KMS-11 (cell line): Measurements from ENCODE around the gene IGSF10.
"Not testable (repeated sequence)": the region's sequence is repeated elsewhere in the genome, so short reads cannot be mapped to it uniquely, and the experiment has no call there.

Experiments
- H2AFZ ChIP-seq: fragments of 200-600 bp; sonication (generic); 2 replicates; pipeline ENCODE4 v1.6.1; 2016; ENCODE audit warnings: antibody characterized with exemption, mixed run types, low read depth
- H3K27ac ChIP-seq: fragments of 200-600 bp; sonication (generic); 2 replicates; pipeline ENCODE4 v1.6.1; 2016; ENCODE audit warnings: mild to moderate bottlenecking, mixed run types
- H3K27me3 ChIP-seq: fragments of 200-600 bp; sonication (generic); 2 replicates; pipeline ENCODE4 v1.6.1; 2017; ENCODE audit warnings: mild to moderate bottlenecking, low read depth, mixed run types, moderate library complexity; ENCODE audit not compliant: insufficient read depth
- H3K36me3 ChIP-seq: fragments of 200-600 bp; sonication (generic); 2 replicates; pipeline ENCODE4 v1.6.1; 2017; ENCODE audit warnings: mild to moderate bottlenecking, mixed run types; ENCODE audit not compliant: insufficient read depth
- H3K4me1 ChIP-seq: fragments of 200-600 bp; sonication (generic); 2 replicates; pipeline ENCODE4 v1.6.1; 2016; ENCODE audit warnings: mild to moderate bottlenecking, low read depth, mixed run types; ENCODE audit not compliant: poor library complexity, severe bottlenecking
- H3K4me2 ChIP-seq: fragments of 200-600 bp; sonication (generic); 2 replicates; pipeline ENCODE4 v1.7.0; 2016; ENCODE audit warnings: mild to moderate bottlenecking, mixed run types
- H3K4me3 ChIP-seq: fragments of 200-600 bp; sonication (generic); IDR thresholded peaks from 2 replicates; pipeline ENCODE4 v1.6.1; 2017; ENCODE audit warnings: low read depth, low read length, mixed read lengths; ENCODE audit not compliant: insufficient read depth
- H3K79me2 ChIP-seq: fragments of 200-600 bp; sonication (generic); 2 replicates; pipeline ENCODE4 v1.6.1; 2016; ENCODE audit warnings: low read depth, mixed run types; ENCODE audit not compliant: insufficient read depth
- H3K9ac ChIP-seq: fragments of 200-600 bp; sonication (generic); 2 replicates; pipeline ENCODE4 v1.6.1; 2016; ENCODE audit warnings: mild to moderate bottlenecking, mixed run types
- H4K20me1 ChIP-seq: fragments of 200-600 bp; sonication (generic); 2 replicates; pipeline ENCODE4 v1.6.1; 2016; ENCODE audit warnings: mild to moderate bottlenecking, mixed run types; ENCODE audit not compliant: insufficient read depth
- TF ChIP-seq, protein P1 (sequence below): fragments of 200-600 bp; sonication (generic); conservative IDR thresholded peaks from 2 replicates; pipeline ENCODE4 v1.6.1; 2017; ENCODE audit warnings: low read depth, mild to moderate bottlenecking, antibody characterized with exemption, low read length, moderate library complexity, mixed read lengths

IGSF10 gene, protein sequence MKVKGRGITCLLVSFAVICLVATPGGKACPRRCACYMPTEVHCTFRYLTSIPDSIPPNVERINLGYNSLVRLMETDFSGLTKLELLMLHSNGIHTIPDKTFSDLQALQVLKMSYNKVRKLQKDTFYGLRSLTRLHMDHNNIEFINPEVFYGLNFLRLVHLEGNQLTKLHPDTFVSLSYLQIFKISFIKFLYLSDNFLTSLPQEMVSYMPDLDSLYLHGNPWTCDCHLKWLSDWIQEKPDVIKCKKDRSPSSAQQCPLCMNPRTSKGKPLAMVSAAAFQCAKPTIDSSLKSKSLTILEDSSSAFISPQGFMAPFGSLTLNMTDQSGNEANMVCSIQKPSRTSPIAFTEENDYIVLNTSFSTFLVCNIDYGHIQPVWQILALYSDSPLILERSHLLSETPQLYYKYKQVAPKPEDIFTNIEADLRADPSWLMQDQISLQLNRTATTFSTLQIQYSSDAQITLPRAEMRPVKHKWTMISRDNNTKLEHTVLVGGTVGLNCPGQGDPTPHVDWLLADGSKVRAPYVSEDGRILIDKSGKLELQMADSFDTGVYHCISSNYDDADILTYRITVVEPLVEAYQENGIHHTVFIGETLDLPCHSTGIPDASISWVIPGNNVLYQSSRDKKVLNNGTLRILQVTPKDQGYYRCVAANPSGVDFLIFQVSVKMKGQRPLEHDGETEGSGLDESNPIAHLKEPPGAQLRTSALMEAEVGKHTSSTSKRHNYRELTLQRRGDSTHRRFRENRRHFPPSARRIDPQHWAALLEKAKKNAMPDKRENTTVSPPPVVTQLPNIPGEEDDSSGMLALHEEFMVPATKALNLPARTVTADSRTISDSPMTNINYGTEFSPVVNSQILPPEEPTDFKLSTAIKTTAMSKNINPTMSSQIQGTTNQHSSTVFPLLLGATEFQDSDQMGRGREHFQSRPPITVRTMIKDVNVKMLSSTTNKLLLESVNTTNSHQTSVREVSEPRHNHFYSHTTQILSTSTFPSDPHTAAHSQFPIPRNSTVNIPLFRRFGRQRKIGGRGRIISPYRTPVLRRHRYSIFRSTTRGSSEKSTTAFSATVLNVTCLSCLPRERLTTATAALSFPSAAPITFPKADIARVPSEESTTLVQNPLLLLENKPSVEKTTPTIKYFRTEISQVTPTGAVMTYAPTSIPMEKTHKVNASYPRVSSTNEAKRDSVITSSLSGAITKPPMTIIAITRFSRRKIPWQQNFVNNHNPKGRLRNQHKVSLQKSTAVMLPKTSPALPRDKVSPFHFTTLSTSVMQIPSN (N-terminal part only)

DNA sequence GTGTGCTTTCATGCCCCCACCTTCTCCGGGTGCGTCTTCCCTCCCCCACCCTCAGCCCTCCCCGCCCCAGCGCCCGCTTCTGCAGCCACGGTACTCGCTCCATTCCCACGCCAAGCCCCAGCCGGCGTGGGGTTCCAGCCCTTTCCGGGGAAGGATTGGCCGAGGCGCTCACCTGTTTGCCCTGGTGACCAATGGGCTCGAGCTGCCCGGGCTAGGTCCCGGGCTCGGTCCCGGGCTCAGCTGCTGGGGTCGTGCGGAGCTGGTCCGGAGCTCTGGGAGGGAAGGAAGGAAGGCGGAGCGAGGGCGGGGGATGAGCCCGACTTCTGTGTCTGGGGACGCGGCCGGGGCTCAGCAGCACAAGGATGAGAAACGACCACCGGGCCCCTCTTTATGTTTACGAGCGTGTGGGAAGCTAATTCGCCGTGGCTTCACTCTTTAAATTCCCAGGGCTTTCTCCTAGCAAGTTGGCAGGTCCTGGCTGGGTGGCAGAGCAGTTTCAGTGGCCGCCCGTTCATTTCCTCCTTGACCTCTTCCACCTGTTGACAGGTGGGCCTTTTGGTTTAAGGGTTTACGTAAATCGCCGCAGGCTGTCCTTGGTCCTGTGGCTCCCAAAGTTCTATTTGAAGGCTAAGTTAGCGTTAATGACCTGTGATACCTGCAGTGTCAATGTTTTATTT, at the start of gene IGSF10:
Gene IGSF10, minus strand, starts transcription at position 288 of the 677 bp plus-strand sequence. CDS start 2,352 bp downstream, outside the sequence.
- Histone ChIP-seq H3K4me1 (no peaks in the 10 kb centered on the region), H2AFZ (no peak within 1 kb of the TSS), H3K4me3 (no peak within 1 kb of the TSS), H3K27ac (no peak within 1 kb of the TSS), H3K36me3 (no peaks in the 10 kb centered on the region), H3K4me2 (no peak within 1 kb of the TSS), H3K27me3 (no peaks in the 10 kb centered on the region), H3K9ac (no peak within 1 kb of the TSS), H3K79me2 (no peaks in the 10 kb centered on the region), H4K20me1 (no peaks in the 10 kb centered on the region)
- TF ChIP-seq, protein P1, sequence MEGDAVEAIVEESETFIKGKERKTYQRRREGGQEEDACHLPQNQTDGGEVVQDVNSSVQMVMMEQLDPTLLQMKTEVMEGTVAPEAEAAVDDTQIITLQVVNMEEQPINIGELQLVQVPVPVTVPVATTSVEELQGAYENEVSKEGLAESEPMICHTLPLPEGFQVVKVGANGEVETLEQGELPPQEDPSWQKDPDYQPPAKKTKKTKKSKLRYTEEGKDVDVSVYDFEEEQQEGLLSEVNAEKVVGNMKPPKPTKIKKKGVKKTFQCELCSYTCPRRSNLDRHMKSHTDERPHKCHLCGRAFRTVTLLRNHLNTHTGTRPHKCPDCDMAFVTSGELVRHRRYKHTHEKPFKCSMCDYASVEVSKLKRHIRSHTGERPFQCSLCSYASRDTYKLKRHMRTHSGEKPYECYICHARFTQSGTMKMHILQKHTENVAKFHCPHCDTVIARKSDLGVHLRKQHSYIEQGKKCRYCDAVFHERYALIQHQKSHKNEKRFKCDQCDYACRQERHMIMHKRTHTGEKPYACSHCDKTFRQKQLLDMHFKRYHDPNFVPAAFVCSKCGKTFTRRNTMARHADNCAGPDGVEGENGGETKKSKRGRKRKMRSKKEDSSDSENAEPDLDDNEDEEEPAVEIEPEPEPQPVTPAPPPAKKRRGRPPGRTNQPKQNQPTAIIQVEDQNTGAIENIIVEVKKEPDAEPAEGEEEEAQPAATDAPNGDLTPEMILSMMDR = no peak

DNA sequence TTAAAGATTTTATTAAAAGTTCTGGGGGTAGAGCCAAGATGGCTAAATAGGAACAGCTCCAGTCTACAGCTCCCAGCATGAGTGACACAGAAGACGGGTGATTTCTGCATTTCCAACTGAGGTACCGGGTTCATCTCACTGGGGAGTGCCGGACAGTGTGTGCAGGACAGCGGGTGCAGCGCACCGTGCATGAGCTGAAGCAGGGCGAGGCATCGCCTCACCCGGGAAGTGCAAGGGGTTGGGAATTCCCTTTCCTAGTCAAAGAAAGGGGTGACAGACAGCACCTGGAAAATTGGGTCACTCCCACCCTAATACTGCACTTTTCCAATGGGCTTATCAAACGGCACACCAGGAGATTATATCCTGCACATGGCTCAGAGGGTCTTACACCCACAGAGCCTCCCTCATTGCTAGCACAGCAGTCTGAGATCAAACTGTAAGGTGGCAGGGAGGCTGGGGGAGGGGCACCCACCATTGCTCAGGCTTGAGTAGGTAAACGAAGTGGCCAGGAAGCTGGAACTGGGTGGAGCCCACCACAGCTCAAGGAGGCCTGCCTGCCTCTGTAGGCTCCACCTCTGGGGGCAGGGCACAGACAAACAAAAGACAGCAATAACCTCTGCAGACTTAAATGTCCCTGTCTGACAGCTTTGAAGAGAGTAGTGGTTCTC, 48.7 kb upstream of the IGSF10 start:
- not testable (repeated sequence) for H3K4me1 ChIP-seq, H3K79me2 ChIP-seq, H4K20me1 ChIP-seq, H3K4me2 ChIP-seq, H2AFZ ChIP-seq, H3K4me3 ChIP-seq, H3K27ac ChIP-seq, H3K27me3 ChIP-seq, H3K36me3 ChIP-seq, H3K9ac ChIP-seq

DNA sequence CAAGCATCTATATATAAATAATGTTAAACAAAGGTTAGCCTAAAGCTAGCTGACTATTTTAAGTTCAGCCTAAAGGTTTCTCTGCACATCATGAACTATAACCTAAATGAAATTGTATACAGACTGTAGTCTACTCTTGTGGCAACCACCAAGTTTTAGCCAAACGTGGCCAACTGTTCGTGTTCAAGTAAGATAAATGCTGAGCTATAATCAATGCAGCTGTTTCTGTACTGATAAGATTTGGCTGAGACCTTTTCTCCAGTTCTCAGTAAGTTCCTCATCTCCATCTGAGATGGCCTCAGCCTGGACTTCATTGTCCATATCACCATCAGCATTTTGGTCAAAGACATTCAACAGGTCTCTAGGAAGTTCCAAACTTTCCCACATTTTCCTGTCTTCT, 43.7 kb upstream of the IGSF10 start:
- no peak overlapping the region for H3K27ac ChIP-seq
- no peaks in the 10 kb centered on the region for H3K4me1 ChIP-seq
- no peaks in the 10 kb centered on the region for H3K27me3 ChIP-seq
- H2AFZ ChIP-seq = no peak overlapping the region
- TF ChIP-seq, protein P1 = no peak
- H3K36me3 ChIP-seq = no peaks in the 10 kb centered on the region
- H4K20me1 ChIP-seq = no peaks in the 10 kb centered on the region
- no peaks in the 10 kb centered on the region for H3K79me2 ChIP-seq
- no peak overlapping the region for H3K4me3 ChIP-seq
- no peak overlapping the region for H3K4me2 ChIP-seq
- no peak overlapping the region for H3K9ac ChIP-seq

DNA sequence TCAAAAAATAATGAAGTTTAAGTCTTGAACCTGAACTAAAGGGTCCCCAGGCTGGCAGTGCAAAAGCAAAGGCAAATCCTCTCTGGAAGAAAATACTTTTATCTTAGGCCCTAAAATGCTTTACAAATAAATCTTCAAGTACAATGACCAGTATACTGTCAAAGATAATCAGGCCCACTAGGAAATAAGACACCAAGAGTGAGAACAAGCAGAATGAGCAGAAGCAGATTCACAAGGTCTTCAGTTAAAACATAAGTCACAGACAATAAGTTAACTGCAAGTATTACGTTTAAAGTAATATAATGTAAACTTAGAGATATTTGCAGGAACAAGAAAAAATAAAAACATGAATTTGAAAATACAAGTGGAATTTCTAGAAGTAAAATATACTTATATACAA, 42.2 kb upstream of the IGSF10 start:
- no peak overlapping the region for H3K4me3 ChIP-seq
- TF ChIP-seq, protein P1 = no peak
- no peak overlapping the region for H2AFZ ChIP-seq
- H4K20me1 ChIP-seq = no peaks in the 10 kb centered on the region
- H3K27ac ChIP-seq = no peak overlapping the region
- no peak overlapping the region for H3K4me2 ChIP-seq
- no peaks in the 10 kb centered on the region for H3K4me1 ChIP-seq
- H3K36me3 ChIP-seq = no peaks in the 10 kb centered on the region
- H3K9ac ChIP-seq = no peak overlapping the region
- H3K79me2 ChIP-seq = no peaks in the 10 kb centered on the region
- H3K27me3 ChIP-seq = no peaks in the 10 kb centered on the region
